Activated CD8-positive, alpha-beta T cell treated with anti-CD3 and anti-CD28 coated beads for 36 hours (primary cell): Measurements from ENCODE around the gene NAA25. TPM values are rescaled to one million over a fixed set of nuclear protein-coding genes. Genes with fewer than 3 reads are reported as not detected.

Source experiments
- ATAC-seq: fragments of 200-7000 bp; cut with Tn5 transposase; one replicate; pipeline ENCODE4 v1.10.0; 2021; ENCODE audit warnings: mild to moderate bottlenecking, moderate library complexity
- CTCF ChIA-PET: fragments of 350-600 bp; sonication (Branson Sonifier 250); formaldehyde crosslinking; loops from one replicate; lab custom pipeline; 2021; ENCODE audit warnings: antibody characterized with exemption; lab: Charles Lee
- POLR2A ChIA-PET: fragments of 350-600 bp; sonication (Branson Sonifier 250); formaldehyde crosslinking; loops from one replicate; lab custom pipeline; 2021; ENCODE audit warnings: antibody characterized with exemption; lab: Charles Lee
- DNase-seq: peaks from one replicate; pipeline ENCODE4 v3.0.0-alpha.2; 2020
- H3K27ac Mint-ChIP-seq: one replicate; pipeline ENCODE4 v1.8.0; 2021; ENCODE audit warnings: mild to moderate bottlenecking, mixed read lengths
- H3K27me3 Mint-ChIP-seq: one replicate; pipeline ENCODE4 v1.8.0; 2021; ENCODE audit warnings: mixed read lengths
- H3K36me3 Mint-ChIP-seq: one replicate; pipeline ENCODE4 v1.8.0; 2021; ENCODE audit warnings: low read depth, mixed read lengths
- H3K4me1 Mint-ChIP-seq: one replicate; pipeline ENCODE4 v1.8.0; 2021; ENCODE audit warnings: low read depth, mixed read lengths
- H3K4me3 Mint-ChIP-seq: one replicate; pipeline ENCODE4 v1.8.0; 2021; ENCODE audit warnings: mild to moderate bottlenecking, moderate library complexity, mixed read lengths
- H3K9me3 Mint-ChIP-seq: one replicate; pipeline ENCODE4 v1.8.0; 2021; ENCODE audit warnings: mixed read lengths
- CTCF ChIP-seq: fragments of 200-600 bp; IDR thresholded peaks from one replicate; pipeline ENCODE4 v1.8.0; 2022; ENCODE audit warnings: antibody characterized with exemption, mild to moderate bottlenecking
- intact Hi-C: fragments of 100-400 bp; cut with micrococcal nuclease; formaldehyde crosslinking; loops from one replicate; pipeline ENCODE4 v1.10.0; 2022
- total RNA-seq, 2 experiments: library from RNA; stranded (reverse); gene quantifications; one replicate each; pipeline ENCODE4 v1.2.3, GENCODE V29; 2021

Gene NAA25
- total RNA-seq, 2 experiments from 2014 or later = 46.0 to 48.3 TPM

- POLR2A ChIA-PET = interaction anchor here (1.0 to 3.2 kb wide), 3 partner anchors 9 to 15 kb away, joined by 3 to 32 read pairs (median 4); partner anchors contain the start of genes ERP29 and TMEM116
- ATAC-seq (no peak), DNase-seq (no peak)
- peak overlapping the region; percentile 79 for H3K27ac Mint-ChIP-seq
- H3K4me3 Mint-ChIP-seq = no peak overlapping the region
- H3K9me3 Mint-ChIP-seq = no peaks in the 10 kb centered on the region
- intact Hi-C loops = no loop called here
- H3K36me3 Mint-ChIP-seq = peaks cover 40% of the 10 kb centered on the region
- H3K27me3 Mint-ChIP-seq = no peaks in the 10 kb centered on the region
- TF ChIP-seq CTCF = no peak
- peaks cover 51% of the 10 kb centered on the region for H3K4me1 Mint-ChIP-seq
- CTCF ChIA-PET = interaction anchor here (1.0 to 1.8 kb wide), 5 partner anchors 8 to 365 kb away, joined by 3 to 5 read pairs (median 4); no protein-coding TSS in a partner anchor
Observed at GRCh38 chr12:112022241-112023016, 86.2 kb downstream of the NAA25 start.

- no peak for TF ChIP-seq CTCF
- Mint-ChIP-seq H3K4me3 (no peak overlapping the region), H3K4me1 (peaks cover 56% of the 10 kb centered on the region), H3K27me3 (no peaks in the 10 kb centered on the region), H3K36me3 (peaks cover 47% of the 10 kb centered on the region), H3K9me3 (no peaks in the 10 kb centered on the region), H3K27ac (peak overlapping the region; percentile 65)
- intact Hi-C loops = no loop called here
- ChIA-PET CTCF (interaction anchor here (0.6 to 1.8 kb wide), 4 partner anchors 12 to 101 kb away, joined by 3 to 8 read pairs (median 3); no protein-coding TSS in a partner anchor), POLR2A (interaction anchor here (0.7 to 1.5 kb wide), 5 partner anchors 28 to 87 kb away, joined by 3 to 4 read pairs (median 3); no protein-coding TSS in a partner anchor)
- ATAC-seq (no peak), DNase-seq (no peak)
Observed at GRCh38 chr12:112020947-112021457, 87.6 kb downstream of the NAA25 start.

- H3K27ac Mint-ChIP-seq = peak overlapping the region; percentile 39
- H3K9me3 Mint-ChIP-seq = no peaks in the 10 kb centered on the region
- H3K36me3 Mint-ChIP-seq = peaks cover 55% of the 10 kb centered on the region
- ChIA-PET POLR2A (interaction anchor here (1.0 kb wide), 2 partner anchors 13 to 24 kb away, joined by 3 to 5 read pairs; no protein-coding TSS in a partner anchor), CTCF (interaction anchor here (1.3 to 1.4 kb wide), 2 partner anchors 10 to 32 kb away, joined by 3 read pairs; no protein-coding TSS in a partner anchor)
- no peak for TF ChIP-seq CTCF
- no peak overlapping the region for H3K4me3 Mint-ChIP-seq
- ATAC-seq (no peak), DNase-seq (no peak)
- peaks cover 60% of the 10 kb centered on the region for H3K4me1 Mint-ChIP-seq
- H3K27me3 Mint-ChIP-seq = no peaks in the 10 kb centered on the region
- intact Hi-C loops = no loop called here
Observed at GRCh38 chr12:112018571-112019237, 89.9 kb downstream of the NAA25 start.

- intact Hi-C loops = no loop called here
- H3K9me3 Mint-ChIP-seq = no peaks in the 10 kb centered on the region
- CTCF ChIA-PET = no interaction called here
- POLR2A ChIA-PET = interaction anchor here (0.6 to 0.9 kb wide), 2 partner anchors 61 to 1755 kb away, joined by 3 to 4 read pairs; no protein-coding TSS in a partner anchor
- no peaks in the 10 kb centered on the region for H3K27me3 Mint-ChIP-seq
- peaks cover 49% of the 10 kb centered on the region for H3K4me1 Mint-ChIP-seq
- H3K27ac Mint-ChIP-seq = peak overlapping the region; percentile 68
- H3K36me3 Mint-ChIP-seq = peaks cover 52% of the 10 kb centered on the region
- no peak overlapping the region for H3K4me3 Mint-ChIP-seq
- no peak for TF ChIP-seq CTCF
- DNase-seq (no peak), ATAC-seq (no peak)
Observed at GRCh38 chr12:112017041-112017440, 91.5 kb downstream of the NAA25 start.
